ENCODE results near the gene ABCC5. TPM values are rescaled to one million over a fixed set of nuclear protein-coding genes. Genes with fewer than 3 reads are reported as not detected.

The ABCC5 gene
- total and polyA plus RNA-seq, 7 donors, result 13.8 to 39.6 (median 22.0) TPM

DNA sequence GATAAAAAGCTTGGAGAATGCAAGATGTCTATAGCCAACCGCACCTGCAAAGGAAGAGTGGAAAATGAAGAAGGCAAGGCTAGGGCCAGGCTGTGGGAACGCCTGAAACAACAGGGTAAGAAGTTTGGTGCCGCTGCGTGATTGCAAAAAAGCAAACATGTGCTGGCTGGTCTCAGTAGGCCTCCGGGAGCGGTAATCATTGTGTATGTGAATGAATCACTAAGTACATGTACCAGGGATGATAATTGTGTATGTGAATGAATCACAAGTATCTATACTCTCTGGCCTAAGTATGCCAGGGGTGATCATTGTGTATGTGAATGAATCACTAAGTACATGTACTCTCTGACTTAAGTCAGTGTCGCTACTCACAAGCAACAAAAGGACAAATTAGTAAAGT lies 92.7 kb downstream of the ABCC5 start:
- Histone ChIP-seq H3K9me3 (no peaks in the 10 kb centered on the region), H3K27me3 (no peaks in the 10 kb centered on the region), H3K27ac (no peak overlapping the region), H3K4me3 (no peak overlapping the region), H3K4me1 (no peaks in the 10 kb centered on the region), H3K36me3 (peaks cover 25 to 95% (median 29%) of the 10 kb centered on the region in 4 donors)
- 81 to 90% methylated on average over 7 of the region's 7 CpGs for WGBS, 2 donors
- no peak for TF ChIP-seq POLR2A (IDR thresholded peaks at IDR 0.05)
- DNase-seq, result no peak
- intact Hi-C loops (cut with DNase I), result no loop called here

GRCh38 chr3:183924543-183924942 lies 93.1 kb downstream of the ABCC5 start:
- Histone ChIP-seq H3K9me3 (no peaks in the 10 kb centered on the region), H3K27me3 (no peaks in the 10 kb centered on the region), H3K36me3 (peaks cover 25 to 96% (median 29%) of the 10 kb centered on the region in 4 donors), H3K27ac (no peak overlapping the region), H3K4me3 (no peak overlapping the region), H3K4me1 (no peaks in the 10 kb centered on the region)
- TF ChIP-seq POLR2A (IDR thresholded peaks at IDR 0.05) (no peak), POLR2AphosphoS5 (IDR thresholded peaks at IDR 0.05) (no peak), CTCF (IDR thresholded peaks at IDR 0.05) (no peak), EP300 (IDR thresholded peaks at IDR 0.05) (no peak)
- intact Hi-C loops (cut with DNase I), result no loop called here
- WGBS, 2 donors, result 95 to 96% methylated on average over 3 of the region's 3 CpGs
- DNase-seq, result no peak

DNA sequence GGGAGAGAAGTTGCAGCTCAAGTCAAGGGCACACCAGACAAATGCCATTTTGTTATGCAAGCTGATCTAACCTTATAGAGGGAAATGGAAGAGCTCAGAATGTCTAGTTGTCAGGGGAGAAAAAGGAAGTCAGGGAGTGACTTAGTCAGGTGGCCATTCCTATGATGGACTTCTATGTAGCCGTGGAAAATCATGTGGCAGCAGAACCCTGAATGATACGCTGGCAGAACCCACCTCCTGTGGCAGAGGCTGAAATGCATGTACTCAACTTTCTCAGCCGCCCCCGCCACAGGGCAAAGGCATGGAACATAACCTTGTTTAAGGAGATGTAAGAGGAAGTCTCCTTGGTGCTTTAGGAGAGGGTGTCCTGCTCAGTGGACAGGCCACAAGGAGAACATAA lies 95.3 kb downstream of the ABCC5 start:
- 96% methylated on average over 4 of the region's 4 CpGs for WGBS, 2 donors
- DNase-seq, result no peak
- Histone ChIP-seq H3K27ac (no peak overlapping the region), H3K4me1 (no peaks in the 10 kb centered on the region), H3K36me3 (peaks cover 19 to 76% (median 21%) of the 10 kb centered on the region in 4 donors), H3K9me3 (no peaks in the 10 kb centered on the region), H3K4me3 (no peak overlapping the region), H3K27me3 (no peaks in the 10 kb centered on the region)
- intact Hi-C loops (cut with DNase I), result no loop called here
- TF ChIP-seq CTCF (IDR thresholded peaks at IDR 0.05), result no peak
- TF ChIP-seq POLR2AphosphoS5 (IDR thresholded peaks at IDR 0.05), result no peak
- no peak for TF ChIP-seq POLR2A (IDR thresholded peaks at IDR 0.05)
- TF ChIP-seq EP300 (IDR thresholded peaks at IDR 0.05), result no peak

- Histone ChIP-seq H3K27me3 (no peaks in the 10 kb centered on the region), H3K9me3 (no peaks in the 10 kb centered on the region), H3K27ac (no peak overlapping the region), H3K4me1 (no peaks in the 10 kb centered on the region), H3K4me3 (no peak overlapping the region), H3K36me3 (peaks cover 13 to 63% (median 20%) of the 10 kb centered on the region in 4 donors)
- no peak for TF ChIP-seq EP300 (IDR thresholded peaks at IDR 0.05)
- TF ChIP-seq POLR2AphosphoS5 (IDR thresholded peaks at IDR 0.05), result no peak
- TF ChIP-seq POLR2A (IDR thresholded peaks at IDR 0.05), result no peak
- TF ChIP-seq CTCF (IDR thresholded peaks at IDR 0.05), result no peak
- no peak for DNase-seq
- WGBS, 2 donors, result 96% methylated on average over 15 of the region's 15 CpGs
- intact Hi-C loops (cut with DNase I), result no loop called here
Observed at GRCh38 chr3:183921096-183921495, 96.6 kb downstream of the ABCC5 start.

DNA sequence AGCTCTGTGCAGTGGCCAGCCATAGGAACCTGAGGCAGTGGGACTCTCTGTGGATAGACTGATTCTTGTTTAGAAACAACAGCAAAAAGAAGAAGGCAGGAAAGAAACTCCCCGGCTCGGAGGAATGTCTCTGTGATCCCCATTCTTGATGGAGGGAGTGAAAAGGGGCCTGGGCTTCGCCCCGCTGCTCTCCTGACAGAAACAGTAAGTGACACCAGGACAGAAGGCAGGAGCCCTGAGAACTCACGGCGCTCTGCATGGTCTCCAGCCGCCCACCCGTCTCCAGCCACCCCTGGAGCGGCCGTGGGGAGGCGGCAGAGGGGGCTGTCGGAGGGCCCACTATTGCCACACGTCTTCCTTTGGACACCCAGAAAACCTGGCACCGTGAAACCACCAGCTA lies 97.3 kb downstream of the ABCC5 start:
- TF ChIP-seq CTCF (IDR thresholded peaks at IDR 0.05) (no peak), POLR2A (IDR thresholded peaks at IDR 0.05) (no peak), EP300 (IDR thresholded peaks at IDR 0.05) (no peak), POLR2AphosphoS5 (IDR thresholded peaks at IDR 0.05) (no peak)
- WGBS, 2 donors, result 95 to 96% methylated on average over 14 of the region's 14 CpGs
- H3K27ac ChIP-seq, result no peak overlapping the region
- H3K27me3 ChIP-seq, result no peaks in the 10 kb centered on the region
- intact Hi-C loops (cut with DNase I), result no loop called here
- no peak overlapping the region for H3K4me3 ChIP-seq
- H3K4me1 ChIP-seq, result no peaks in the 10 kb centered on the region
- no peaks in the 10 kb centered on the region for H3K9me3 ChIP-seq
- no peak for DNase-seq
- peaks cover 11 to 58% (median 19%) of the 10 kb centered on the region in 4 donors for H3K36me3 ChIP-seq
